ENCODE measurements around the gene CABLES2. TPM values are rescaled to one million over a fixed set of nuclear protein-coding genes. Genes with fewer than 3 reads are reported as not detected.

CABLES2 gene
- total and polyA plus RNA-seq, 12 donors = 1.5 to 5.6 (median 3.7) TPM

GRCh38 chr20:62405108-62405980, 1.7 kb downstream of the CABLES2 start:
- no peak overlapping the region for H3K27ac ChIP-seq

GRCh38 chr20:62404761-62405107, 2.4 kb downstream of the CABLES2 start:
- Histone ChIP-seq H3K36me3 (replicated peaks in 1 of 2) (no peaks in the 10 kb centered on the region), H3K4me3 (no peak overlapping the region), H3K27me3 (no peaks in the 10 kb centered on the region), H3K27ac (no peak overlapping the region), H3K4me1 (replicated peaks in 1 of 2) (peaks cover 18 to 23% of the 10 kb centered on the region in 2 donors), H3K9me3 (replicated peaks in 1 of 3) (no peaks in the 10 kb centered on the region)
- no peak for DNase-seq
- intact Hi-C loops (cut with DNase I) = no loop called here
- TF ChIP-seq POLR2A (IDR thresholded peaks at IDR 0.05) (no peak), CTCF (IDR thresholded peaks at IDR 0.05) (no peak)
- 97 to 100% (median 98%) methylated on average over 3 to 12 of the region's 12 CpGs for WGBS, 4 donors

More at GRCh38 chr20:62405108-62405980, 1.7 kb downstream of the CABLES2 start:
- no peaks in the 10 kb centered on the region for H3K36me3 ChIP-seq (replicated peaks in 1 of 2)
- H3K27me3 ChIP-seq = no peaks in the 10 kb centered on the region
- H3K4me1 ChIP-seq (replicated peaks in 1 of 2) = peaks cover 24 to 29% of the 10 kb centered on the region in 2 donors
- H3K4me3 ChIP-seq = no peak overlapping the region
- peak; percentile 49 to 84 (median 67) for DNase-seq
- WGBS, 4 donors = 62 to 97% (median 66%) methylated on average over 8 to 23 of the region's 23 CpGs
- TF ChIP-seq POLR2A (IDR thresholded peaks at IDR 0.05) (no peak), CTCF (IDR thresholded peaks at IDR 0.05) (peak in 5 of 6 experiments; percentile 50 to 69 (median 59))
- intact Hi-C loops (cut with DNase I) = no loop called here
- no peaks in the 10 kb centered on the region for H3K9me3 ChIP-seq (replicated peaks in 1 of 3)

GRCh38 chr20:62404112-62404665, 2.9 kb downstream of the CABLES2 start:
- Histone ChIP-seq H3K4me3 (no peak overlapping the region), H3K36me3 (replicated peaks in 1 of 2) (no peaks in the 10 kb centered on the region), H3K4me1 (replicated peaks in 1 of 2) (peaks cover 16 to 19% of the 10 kb centered on the region in 2 donors), H3K9me3 (replicated peaks in 1 of 3) (no peaks in the 10 kb centered on the region), H3K27ac (no peak overlapping the region), H3K27me3 (no peaks in the 10 kb centered on the region)
- TF ChIP-seq CTCF (IDR thresholded peaks at IDR 0.05) (no peak), POLR2A (IDR thresholded peaks at IDR 0.05) (no peak)
- WGBS, 4 donors = 83 to 89% (median 85%) methylated on average over 7 to 9 of the region's 9 CpGs
- no peak for DNase-seq
- intact Hi-C loops (cut with DNase I) = no loop called here

- no peak overlapping the region for H3K27ac ChIP-seq
- whole genome bisulfite sequencing, 4 donors = 88 to 97% (median 92%) methylated on average over 13 of the region's 13 CpGs
- H3K27me3 ChIP-seq = no peaks in the 10 kb centered on the region
- no peaks in the 10 kb centered on the region for H3K36me3 ChIP-seq (replicated peaks in 1 of 2)
- H3K4me3 ChIP-seq = no peak overlapping the region
- intact Hi-C loops (cut with DNase I) = no loop called here
- no peak for TF ChIP-seq POLR2A (IDR thresholded peaks at IDR 0.05)
- TF ChIP-seq CTCF (IDR thresholded peaks at IDR 0.05) = no peak
- no peaks in the 10 kb centered on the region for H3K9me3 ChIP-seq (replicated peaks in 1 of 3)
- DNase-seq = no peak
- H3K4me1 ChIP-seq (replicated peaks in 1 of 2) = peaks cover 16 to 19% of the 10 kb centered on the region in 2 donors
Observed at GRCh38 chr20:62403331-62403730, 3.8 kb downstream of the CABLES2 start.
